ENCODE results near the gene BAHCC1. TPM values are rescaled to one million over a fixed set of nuclear protein-coding genes. Genes with fewer than 3 reads are reported as not detected.

The BAHCC1 gene
- total and polyA plus RNA-seq, 9 of the 15 experiments (the other 6 are each of a cell fraction or from before 2014, with no cell fraction given), result 0.14 to 26.9 (median 5.0) TPM

- TF ChIP-seq CCNT2 (IDR thresholded peaks at IDR 0.05; ENCODE audit: borderline replicate concordance, extremely low read depth, insufficient read length, low read depth, low read length), result no peak
- TF ChIP-seq, protein P1, sequence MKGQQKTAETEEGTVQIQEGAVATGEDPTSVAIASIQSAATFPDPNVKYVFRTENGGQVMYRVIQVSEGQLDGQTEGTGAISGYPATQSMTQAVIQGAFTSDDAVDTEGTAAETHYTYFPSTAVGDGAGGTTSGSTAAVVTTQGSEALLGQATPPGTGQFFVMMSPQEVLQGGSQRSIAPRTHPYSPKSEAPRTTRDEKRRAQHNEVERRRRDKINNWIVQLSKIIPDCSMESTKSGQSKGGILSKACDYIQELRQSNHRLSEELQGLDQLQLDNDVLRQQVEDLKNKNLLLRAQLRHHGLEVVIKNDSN (CRISPR knock-in tag; IDR thresholded peaks at IDR 0.05), result no peak
- TF ChIP-seq SMARCB1 (IDR thresholded peaks at IDR 0.05; ENCODE audit: insufficient read length, low read depth), result no peak
- TF ChIP-seq CBFA2T3 (IDR thresholded peaks at IDR 0.05), result peak; percentile 84
- TF ChIP-seq RREB1 (CRISPR knock-in tag; IDR thresholded peaks at IDR 0.05), result no peak
- TF ChIP-seq CUX1 (CRISPR knock-in tag; IDR thresholded peaks at IDR 0.05), result no peak
- no peak for TF ChIP-seq ZNF140 (CRISPR knock-in tag; IDR thresholded peaks at IDR 0.05)
- TF ChIP-seq C11orf30 (IDR thresholded peaks at IDR 0.05; ENCODE audit: low read depth), result no peak
- TF ChIP-seq, protein P2, sequence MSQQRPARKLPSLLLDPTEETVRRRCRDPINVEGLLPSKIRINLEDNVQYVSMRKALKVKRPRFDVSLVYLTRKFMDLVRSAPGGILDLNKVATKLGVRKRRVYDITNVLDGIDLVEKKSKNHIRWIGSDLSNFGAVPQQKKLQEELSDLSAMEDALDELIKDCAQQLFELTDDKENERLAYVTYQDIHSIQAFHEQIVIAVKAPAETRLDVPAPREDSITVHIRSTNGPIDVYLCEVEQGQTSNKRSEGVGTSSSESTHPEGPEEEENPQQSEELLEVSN (IDR thresholded peaks at IDR 0.05; ENCODE audit: borderline replicate concordance in 1 of 2, extremely low read depth in 1 of 2, insufficient read depth in 1 of 2, insufficient read length in 1 of 2, low read depth in 1 of 2, low read length in 1 of 2, poor library complexity in 1 of 2, severe bottlenecking in 1 of 2), result peak in 1 of 2 experiments; percentile 4
- TF ChIP-seq CEBPG (CRISPR knock-in tag; IDR thresholded peaks at IDR 0.05), result no peak
- TF ChIP-seq CEBPG (tag; conservative IDR thresholded peaks at IDR 0.05 in 1 of 2, IDR thresholded peaks at IDR 0.05 in 1 of 2), result no peak
- TF ChIP-seq TRIM28 (IDR thresholded peaks at IDR 0.05), result no peak
- TF ChIP-seq HNRNPH1 (optimal IDR thresholded peaks at IDR 0.05; ENCODE audit: low read depth, low read length), result no peak
- no peak for TF ChIP-seq MAFF (IDR thresholded peaks at IDR 0.05; ENCODE audit: low read length)
- TF ChIP-seq CHCHD3 (CRISPR knock-in tag; IDR thresholded peaks at IDR 0.05), result no peak
These were observed 17.3 kb downstream of the BAHCC1 start (continued) for GRCh38 chr17:81412490-81413093.
